HL-60 (cell line): ENCODE measurements around the gene CDC42BPB.

Experiments
- CTCF ChIP-seq: IDR thresholded peaks from one replicate; pipeline ENCODE4 v1.5.1; 2011; ENCODE audit warnings: low read length, control low read depth, inconsistent platforms; ENCODE audit not compliant: insufficient read depth
- POLR2AphosphoS5 ChIP-seq: IDR thresholded peaks from 2 replicates; pipeline ENCODE4 v1.6.1; 2012; ENCODE audit warnings: low read depth
- REST ChIP-seq: IDR thresholded peaks from 2 replicates; pipeline ENCODE4 v1.6.1; 2012; ENCODE audit warnings: low read depth; ENCODE audit not compliant: insufficient replicate concordance
- SPI1 ChIP-seq: IDR thresholded peaks from 2 replicates; pipeline ENCODE4 v1.6.1; 2012; ENCODE audit warnings: low read depth, mild to moderate bottlenecking, borderline replicate concordance

- TF ChIP-seq POLR2AphosphoS5 = no peak
- TF ChIP-seq CTCF = no peak
- no peak for TF ChIP-seq REST
- no peak for TF ChIP-seq SPI1
These were observed 47.8 kb downstream of the CDC42BPB start for GRCh38 chr14:103009559-103009958.
